ENCODE results near the gene PTPN2.
A peak's percentile ranks its signal among the peaks of the same experiment; 100 is the strongest.
"Not testable (repeated sequence)": the region's sequence is repeated elsewhere in the genome, so short reads cannot be mapped to it uniquely, and the experiment has no call there.

Gene PTPN2

GRCh38 chr18:12895014-12895413 is 11.0 kb upstream of the PTPN2 start:
- no peak for DNase-seq (ENCODE audit: low read depth in 4 of 4, low spot score in 1 of 4)

- DNase-seq (ENCODE audit: low read depth in 4 of 4, low spot score in 1 of 4): no peak
Observed at GRCh38 chr18:12891561-12891960, 7.5 kb upstream of the PTPN2 start.

GRCh38 chr18:12890964-12891363 is 6.9 kb upstream of the PTPN2 start:
- no peak for DNase-seq (ENCODE audit: low read depth in 4 of 4, low spot score in 1 of 4)

GRCh38 chr18:12886498-12887126 is 2.6 kb upstream of the PTPN2 start:
- no peak for DNase-seq (ENCODE audit: low read depth in 4 of 4, low spot score in 1 of 4)

- DNase-seq (ENCODE audit: low read depth in 4 of 4, low spot score in 1 of 4): no peak
Observed at GRCh38 chr18:12885500-12885899, 1.5 kb upstream of the PTPN2 start.

- no peak for DNase-seq (ENCODE audit: low read depth in 4 of 4, low spot score in 1 of 4)
Observed at GRCh38 chr18:12884406-12885323, 628 bp upstream of the PTPN2 start.

- DNase-seq (ENCODE audit: low read depth in 4 of 4, low spot score in 1 of 4): peak in 1 of 4 experiments; percentile 7
Observed at GRCh38 chr18:12883372-12883683, 709 bp downstream of the PTPN2 start.

- no peak for DNase-seq (ENCODE audit: low read depth in 4 of 4, low spot score in 1 of 4)
Observed at GRCh38 chr18:12882453-12883371, 1.3 kb downstream of the PTPN2 start.

- no peak for DNase-seq (ENCODE audit: low read depth in 4 of 4, low spot score in 1 of 4)
Observed at GRCh38 chr18:12880541-12880910, 3.5 kb downstream of the PTPN2 start.

GRCh38 chr18:12879840-12880540 is 4.0 kb downstream of the PTPN2 start:
- DNase-seq (ENCODE audit: low read depth in 4 of 4, low spot score in 1 of 4): no peak

- DNase-seq (ENCODE audit: low read depth in 4 of 4, low spot score in 1 of 4): not testable (repeated sequence)
Observed at GRCh38 chr18:12874992-12875391, 9.0 kb downstream of the PTPN2 start.

GRCh38 chr18:12873961-12874567 is 10.0 kb downstream of the PTPN2 start:
- DNase-seq (ENCODE audit: low read depth in 4 of 4, low spot score in 1 of 4): not testable (repeated sequence)

GRCh38 chr18:12872408-12872807 is 11.6 kb downstream of the PTPN2 start:
- DNase-seq (ENCODE audit: low read depth in 4 of 4, low spot score in 1 of 4): no peak

GRCh38 chr18:12868576-12868975 is 15.5 kb downstream of the PTPN2 start:
- no peak for DNase-seq (ENCODE audit: low read depth in 4 of 4, low spot score in 1 of 4)

GRCh38 chr18:12867441-12868123 is 16.5 kb downstream of the PTPN2 start:
- DNase-seq (ENCODE audit: low read depth in 4 of 4, low spot score in 1 of 4): no peak

- no peak for DNase-seq (ENCODE audit: low read depth in 4 of 4, low spot score in 1 of 4)
Observed at GRCh38 chr18:12863687-12864216, 20.3 kb downstream of the PTPN2 start.

- no peak for DNase-seq (ENCODE audit: low read depth in 4 of 4, low spot score in 1 of 4)
Observed at GRCh38 chr18:12862874-12863482, 21.1 kb downstream of the PTPN2 start.

- DNase-seq (ENCODE audit: low read depth in 4 of 4, low spot score in 1 of 4): no peak
Observed at GRCh38 chr18:12862467-12862866, 21.6 kb downstream of the PTPN2 start.

- DNase-seq (ENCODE audit: low read depth in 4 of 4, low spot score in 1 of 4): no peak
Observed at GRCh38 chr18:12861637-12862036, 22.4 kb downstream of the PTPN2 start.
